Suprapubic skin (tissue), 4 donors: ENCODE data around the gene PPP6R2. TPM values are rescaled to one million over a fixed set of nuclear protein-coding genes. Genes with fewer than 3 reads are reported as not detected.

Source experiments
- DNase-seq, 2 donors: peaks; one replicate each; pipeline ENCODE4 v3.0.0-alpha.2; 2019; ENCODE audit warnings: low spot score in 2 of 2
- H3K27ac ChIP-seq: fragments of 200-600 bp; sonication (generic); one replicate; pipeline ENCODE4 v1.5.1; 2019
- H3K27me3 ChIP-seq: fragments of 200-600 bp; sonication (generic); one replicate; pipeline ENCODE4 v1.5.1; 2019
- H3K36me3 ChIP-seq: fragments of 200-600 bp; sonication (generic); one replicate; pipeline ENCODE4 v1.5.1; 2019
- H3K4me1 ChIP-seq: fragments of 200-600 bp; sonication (generic); one replicate; pipeline ENCODE4 v1.5.1; 2019
- H3K4me3 ChIP-seq: fragments of 200-600 bp; sonication (generic); one replicate; pipeline ENCODE4 v1.5.1; 2019; ENCODE audit warnings: mild to moderate bottlenecking
- H3K9me3 ChIP-seq: fragments of 200-600 bp; sonication (generic); one replicate; pipeline ENCODE4 v1.5.1; 2019
- EP300 ChIP-seq: sonication (generic); formaldehyde crosslinking; IDR thresholded peaks from one replicate; pipeline ENCODE4 v1.6.1; 2017; ENCODE audit warnings: antibody characterized with exemption
- POLR2A ChIP-seq, 2 donors: fragments of 450-650 bp; IDR thresholded peaks; one replicate each; pipeline ENCODE4 v1.6.1; 2017; ENCODE audit warnings: antibody characterized with exemption in 2 of 2, mild to moderate bottlenecking in 2 of 2, moderate library complexity in 2 of 2
- POLR2AphosphoS5 ChIP-seq, 3 donors: sonication (generic); formaldehyde crosslinking; IDR thresholded peaks; one replicate each; pipeline ENCODE4 v1.6.1; 2017; ENCODE audit warnings: antibody characterized with exemption in 3 of 3
- WGBS: methylation state at CpG from one replicate; pipeline ENCODE4 v1.1.5; 2018; 5-methylcytosine and 5-hydroxymethylcytosine counted together
- total RNA-seq, 4 donors: library from RNA; depleted of rRNA; stranded (reverse); fragments of >200 nt; gene quantifications; one replicate each; pipeline ENCODE4 v1.1.0, GENCODE V29; 2016
- TF ChIP-seq, protein P1 (sequence below), 2 donors: fragments of 200-600 bp in 1 of 2; fragments of 450-650 bp in 1 of 2; sonication (generic) in 1 of 2; IDR thresholded peaks; one replicate each; pipeline ENCODE4 v1.5.1; 2016 to 2019; ENCODE audit warnings: antibody characterized with exemption in 2 of 2, mild to moderate bottlenecking in 1 of 2, moderate library complexity in 1 of 2

PPP6R2 gene
- total RNA-seq, 4 donors from 2014 or later = 46.7 to 70.3 (median 64.6) TPM

DNA sequence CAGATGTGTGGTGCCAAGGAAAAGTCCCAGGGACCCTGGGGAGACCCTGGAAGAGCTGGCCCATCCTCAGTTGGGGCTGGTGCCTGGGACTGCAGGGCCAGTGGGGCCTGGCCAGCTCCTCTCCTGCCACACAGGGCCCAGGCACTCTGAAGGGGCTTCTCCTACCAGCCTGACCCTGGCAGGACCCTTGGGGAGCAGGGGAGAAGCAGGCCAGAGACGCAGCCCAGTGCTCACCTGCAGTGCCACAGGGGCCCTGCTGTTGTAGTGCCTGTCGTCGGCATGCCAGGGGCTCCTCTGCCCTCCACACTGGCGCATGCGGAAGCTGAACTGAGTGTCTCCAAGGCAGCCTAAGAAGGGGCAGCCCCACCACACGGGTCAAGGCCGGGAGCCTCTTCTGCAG lies 25.5 kb upstream of the PPP6R2 start:
- DNase-seq = no peak
- H3K4me3 ChIP-seq = no peak overlapping the region
- WGBS = 94% methylated on average over 7 of the region's 7 CpGs
- no peaks in the 10 kb centered on the region for H3K9me3 ChIP-seq
- peaks cover 10% of the 10 kb centered on the region for H3K4me1 ChIP-seq
- H3K36me3 ChIP-seq = no peaks in the 10 kb centered on the region
- no peaks in the 10 kb centered on the region for H3K27me3 ChIP-seq
- TF ChIP-seq, protein P1, sequence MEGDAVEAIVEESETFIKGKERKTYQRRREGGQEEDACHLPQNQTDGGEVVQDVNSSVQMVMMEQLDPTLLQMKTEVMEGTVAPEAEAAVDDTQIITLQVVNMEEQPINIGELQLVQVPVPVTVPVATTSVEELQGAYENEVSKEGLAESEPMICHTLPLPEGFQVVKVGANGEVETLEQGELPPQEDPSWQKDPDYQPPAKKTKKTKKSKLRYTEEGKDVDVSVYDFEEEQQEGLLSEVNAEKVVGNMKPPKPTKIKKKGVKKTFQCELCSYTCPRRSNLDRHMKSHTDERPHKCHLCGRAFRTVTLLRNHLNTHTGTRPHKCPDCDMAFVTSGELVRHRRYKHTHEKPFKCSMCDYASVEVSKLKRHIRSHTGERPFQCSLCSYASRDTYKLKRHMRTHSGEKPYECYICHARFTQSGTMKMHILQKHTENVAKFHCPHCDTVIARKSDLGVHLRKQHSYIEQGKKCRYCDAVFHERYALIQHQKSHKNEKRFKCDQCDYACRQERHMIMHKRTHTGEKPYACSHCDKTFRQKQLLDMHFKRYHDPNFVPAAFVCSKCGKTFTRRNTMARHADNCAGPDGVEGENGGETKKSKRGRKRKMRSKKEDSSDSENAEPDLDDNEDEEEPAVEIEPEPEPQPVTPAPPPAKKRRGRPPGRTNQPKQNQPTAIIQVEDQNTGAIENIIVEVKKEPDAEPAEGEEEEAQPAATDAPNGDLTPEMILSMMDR (IDR thresholded peaks at IDR 0.05) = no peak
- TF ChIP-seq EP300 = no peak
- no peak overlapping the region for H3K27ac ChIP-seq

DNA sequence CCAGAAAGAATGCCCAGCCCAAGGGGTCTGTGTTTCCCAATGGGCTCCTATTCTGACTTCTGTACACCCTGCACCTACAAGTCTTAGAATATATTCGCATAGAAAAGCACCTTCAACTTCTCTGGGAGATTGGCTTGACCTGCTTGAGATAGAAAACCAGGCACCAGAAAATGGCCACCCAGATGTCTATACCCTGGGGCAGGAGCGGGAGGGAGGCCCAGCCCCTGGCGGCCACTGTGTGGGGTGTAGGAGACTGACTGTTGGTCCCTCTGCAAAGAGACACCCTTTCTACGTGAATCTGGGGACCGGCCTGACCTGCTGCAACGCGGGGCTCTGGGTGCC lies 24.8 kb upstream of the PPP6R2 start:
- no peak for DNase-seq
- H3K36me3 ChIP-seq = no peaks in the 10 kb centered on the region
- H3K9me3 ChIP-seq = no peaks in the 10 kb centered on the region
- peaks cover 10% of the 10 kb centered on the region for H3K4me1 ChIP-seq
- TF ChIP-seq POLR2A (IDR thresholded peaks at IDR 0.05) (no peak), EP300 (no peak), POLR2AphosphoS5 (IDR thresholded peaks at IDR 0.05) (no peak)
- TF ChIP-seq, protein P1 (IDR thresholded peaks at IDR 0.05) = no peak
- H3K4me3 ChIP-seq = no peak overlapping the region
- H3K27me3 ChIP-seq = no peaks in the 10 kb centered on the region
- 90% methylated on average over 3 of the region's 7 CpGs for WGBS
- H3K27ac ChIP-seq = no peak overlapping the region

DNA sequence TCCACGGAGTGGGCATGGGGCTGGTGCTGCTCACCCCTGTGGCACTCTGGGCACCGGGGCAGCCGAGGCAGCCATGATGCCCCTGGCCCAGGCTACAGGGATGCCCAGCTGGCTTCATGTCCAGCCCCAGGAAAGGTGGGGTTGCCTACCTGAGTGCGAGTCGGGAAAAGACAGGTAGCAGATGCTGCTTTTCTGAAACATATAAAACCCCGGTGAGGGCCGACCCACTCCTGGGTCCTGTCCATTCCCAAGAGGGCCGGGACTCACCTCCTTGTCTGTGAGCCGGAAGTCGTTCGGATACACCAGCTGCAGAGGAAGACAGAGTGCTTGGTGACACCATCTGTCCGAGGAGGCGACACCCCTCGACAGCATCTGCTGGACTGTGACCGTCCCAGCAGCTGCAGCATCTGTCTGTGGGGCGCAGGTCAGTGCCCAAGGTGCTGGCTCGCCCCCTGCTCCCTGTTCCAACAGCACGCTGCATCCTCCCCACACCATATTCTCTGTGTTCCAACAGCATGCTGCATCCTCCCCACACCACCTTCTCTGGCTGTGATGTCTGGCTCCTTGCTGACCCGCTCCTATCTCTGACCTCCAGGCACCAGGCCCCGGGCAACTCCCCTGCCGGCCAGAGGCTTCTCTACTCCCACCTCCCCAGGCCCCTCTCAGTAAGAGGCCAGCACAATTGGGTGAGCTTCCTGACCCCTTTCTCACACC lies 24.3 kb upstream of the PPP6R2 start:
- Histone ChIP-seq H3K27me3 (no peaks in the 10 kb centered on the region), H3K27ac (no peak overlapping the region), H3K9me3 (no peaks in the 10 kb centered on the region), H3K4me1 (peaks cover 10% of the 10 kb centered on the region), H3K36me3 (no peaks in the 10 kb centered on the region), H3K4me3 (no peak overlapping the region)
- no peak for DNase-seq
- WGBS = 82% methylated on average over 15 of the region's 21 CpGs
- TF ChIP-seq POLR2AphosphoS5 (IDR thresholded peaks at IDR 0.05) = no peak
- TF ChIP-seq, protein P1 (IDR thresholded peaks at IDR 0.05) = no peak
- TF ChIP-seq POLR2A (IDR thresholded peaks at IDR 0.05) = no peak
- TF ChIP-seq EP300 = no peak

DNA sequence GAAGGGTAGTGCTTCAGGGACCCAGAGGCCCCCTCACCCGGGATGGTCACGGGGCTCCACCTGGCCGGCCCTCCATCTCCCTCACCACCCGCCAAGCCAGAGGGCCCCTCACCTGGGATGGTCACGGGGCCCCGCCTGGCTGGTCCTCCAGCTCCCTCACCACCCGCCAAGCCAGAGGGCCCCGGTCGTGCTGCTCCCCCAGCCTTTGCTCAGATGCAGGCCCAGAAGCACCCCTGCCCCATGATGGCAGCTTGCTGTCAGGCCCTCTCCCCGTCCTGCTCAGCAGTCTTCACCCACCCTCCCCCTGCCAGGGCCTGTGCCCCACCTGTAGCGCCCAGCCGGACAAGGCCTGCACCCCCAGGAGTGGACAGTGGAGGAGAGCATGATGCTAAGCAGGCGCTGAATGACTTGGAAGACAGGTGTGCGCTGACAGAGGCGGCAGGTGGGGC lies 23.6 kb upstream of the PPP6R2 start:
- H3K4me3 ChIP-seq = no peak overlapping the region
- WGBS = 87% methylated on average over 7 of the region's 15 CpGs
- TF ChIP-seq, protein P1 (IDR thresholded peaks at IDR 0.05) = no peak
- TF ChIP-seq POLR2A (IDR thresholded peaks at IDR 0.05) (no peak), POLR2AphosphoS5 (IDR thresholded peaks at IDR 0.05) (no peak), EP300 (no peak)
- H3K27me3 ChIP-seq = no peaks in the 10 kb centered on the region
- DNase-seq = no peak
- no peaks in the 10 kb centered on the region for H3K36me3 ChIP-seq
- peaks cover 6% of the 10 kb centered on the region for H3K4me1 ChIP-seq
- H3K9me3 ChIP-seq = no peaks in the 10 kb centered on the region
- H3K27ac ChIP-seq = no peak overlapping the region

DNA sequence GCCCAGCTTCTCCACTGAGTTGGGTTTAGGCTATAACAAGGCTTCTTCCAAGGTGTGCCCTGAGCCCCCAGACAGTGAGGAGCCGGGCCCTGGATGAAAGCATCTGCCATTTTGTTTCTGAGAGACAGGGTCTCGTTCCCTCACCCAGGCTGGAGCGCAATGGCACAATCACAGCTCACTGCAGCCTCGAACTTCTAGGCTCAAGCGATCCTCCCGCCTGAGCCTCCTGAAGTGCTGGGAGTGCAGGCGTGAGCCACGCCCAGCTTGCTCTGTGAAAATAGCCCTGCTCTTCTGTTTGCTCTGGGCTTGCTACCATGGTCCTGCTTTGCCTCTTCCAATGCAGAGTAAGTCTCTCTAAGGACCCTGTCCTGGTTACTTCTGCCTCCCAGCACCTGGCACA lies 23.0 kb upstream of the PPP6R2 start:
- no peaks in the 10 kb centered on the region for H3K27me3 ChIP-seq
- no peak overlapping the region for H3K27ac ChIP-seq
- 86% methylated on average over 7 of the region's 8 CpGs for WGBS
- DNase-seq = no peak
- TF ChIP-seq, protein P1 (IDR thresholded peaks at IDR 0.05) = no peak
- TF ChIP-seq POLR2AphosphoS5 (IDR thresholded peaks at IDR 0.05) (no peak), EP300 (no peak), POLR2A (IDR thresholded peaks at IDR 0.05) (no peak)
- no peaks in the 10 kb centered on the region for H3K36me3 ChIP-seq
- H3K4me3 ChIP-seq = no peak overlapping the region
- H3K4me1 ChIP-seq = peaks cover 3% of the 10 kb centered on the region
- H3K9me3 ChIP-seq = no peaks in the 10 kb centered on the region
